ENCODE data around the gene MEST.
"Not testable (repeated sequence)": the region's sequence is repeated elsewhere in the genome, so short reads cannot be mapped to it uniquely, and the experiment has no call there.

The MEST gene

GRCh38 chr7:130491841-130492522 is at the start of gene MEST:
MEST (plus strand) TSS chr7:130492085; CDS start chr7:130492314, 229 bp downstream.
- DNase-seq (ENCODE audit: low spot score), result peak; percentile 10

GRCh38 chr7:130442601-130443000 is 49.3 kb upstream of the MEST start:
- DNase-seq (ENCODE audit: low spot score), result no peak

GRCh38 chr7:130444234-130444633 is 47.7 kb upstream of the MEST start:
- DNase-seq (ENCODE audit: low spot score), result no peak

- DNase-seq (ENCODE audit: low spot score), result no peak
Measured at GRCh38 chr7:130444751-130445407, 47.0 kb upstream of the MEST start.

- DNase-seq (ENCODE audit: low spot score), result no peak
Measured at GRCh38 chr7:130446259-130446658, 45.6 kb upstream of the MEST start.

GRCh38 chr7:130451344-130451743 is 40.5 kb upstream of the MEST start:
- not testable (repeated sequence) for DNase-seq (ENCODE audit: low spot score)

- DNase-seq (ENCODE audit: low spot score), result no peak
Measured at GRCh38 chr7:130452951-130453350, 38.9 kb upstream of the MEST start.

- no peak for DNase-seq (ENCODE audit: low spot score)
Measured at GRCh38 chr7:130454959-130455358, 36.9 kb upstream of the MEST start.

- no peak for DNase-seq (ENCODE audit: low spot score)
Measured at GRCh38 chr7:130458257-130458656, 33.6 kb upstream of the MEST start.

GRCh38 chr7:130461272-130461671 is 30.6 kb upstream of the MEST start:
- DNase-seq (ENCODE audit: low spot score), result no peak

GRCh38 chr7:130463553-130464434 is 28.1 kb upstream of the MEST start:
- DNase-seq (ENCODE audit: low spot score), result no peak

GRCh38 chr7:130468612-130469011 is 23.3 kb upstream of the MEST start:
- DNase-seq (ENCODE audit: low spot score), result no peak

- DNase-seq (ENCODE audit: low spot score), result no peak
Measured at GRCh38 chr7:130471974-130472373, 19.9 kb upstream of the MEST start.

GRCh38 chr7:130473289-130473688 is 18.6 kb upstream of the MEST start:
- no peak for DNase-seq (ENCODE audit: low spot score)

GRCh38 chr7:130473876-130474275 is 18.0 kb upstream of the MEST start:
- DNase-seq (ENCODE audit: low spot score), result no peak

GRCh38 chr7:130475776-130476175 is 16.1 kb upstream of the MEST start:
- no peak for DNase-seq (ENCODE audit: low spot score)

- no peak for DNase-seq (ENCODE audit: low spot score)
Measured at GRCh38 chr7:130476297-130477150, 15.4 kb upstream of the MEST start.

- no peak for DNase-seq (ENCODE audit: low spot score)
Measured at GRCh38 chr7:130478991-130479390, 12.9 kb upstream of the MEST start.

GRCh38 chr7:130479716-130480400 is 12.0 kb upstream of the MEST start:
- DNase-seq (ENCODE audit: low spot score), result no peak

GRCh38 chr7:130481898-130482297 is 10.0 kb upstream of the MEST start:
- peak; percentile 3 for DNase-seq (ENCODE audit: low spot score)

GRCh38 chr7:130483031-130483430 is 8.9 kb upstream of the MEST start:
- DNase-seq (ENCODE audit: low spot score), result no peak
